GM18870 (cell line): ENCODE results near the gene OSGIN1.

Source experiments
- ATAC-seq: cut with Tn5 transposase; IDR thresholded peaks from one replicate; pipeline ENCODE4 v1.9.1; 2021; ENCODE audit warnings: moderate library complexity; ENCODE audit not compliant: unreplicated experiment

The OSGIN1 gene

GRCh38 chr16:83969771-83970429 lies 16.9 kb downstream of the OSGIN1 start:
- no peak for ATAC-seq

GRCh38 chr16:83970430-83970815 lies 17.4 kb downstream of the OSGIN1 start:
- no peak for ATAC-seq

GRCh38 chr16:83971165-83972130 lies 18.4 kb downstream of the OSGIN1 start:
- no peak for ATAC-seq

- no peak for ATAC-seq
These were observed 19.4 kb downstream of the OSGIN1 start for GRCh38 chr16:83972256-83973008.

GRCh38 chr16:83973077-83973476 lies 20.0 kb downstream of the OSGIN1 start:
- no peak for ATAC-seq

- ATAC-seq = no peak
These were observed 20.7 kb downstream of the OSGIN1 start for GRCh38 chr16:83973581-83974385.

- ATAC-seq = no peak
These were observed 21.4 kb downstream of the OSGIN1 start for GRCh38 chr16:83974475-83974874.

GRCh38 chr16:83975590-83976260 lies 22.7 kb downstream of the OSGIN1 start:
- no peak for ATAC-seq

- no peak for ATAC-seq
These were observed 24.2 kb downstream of the OSGIN1 start for GRCh38 chr16:83977056-83977815.

- ATAC-seq = no peak
These were observed 25.4 kb downstream of the OSGIN1 start for GRCh38 chr16:83978401-83978904.

- ATAC-seq = no peak
These were observed 26.4 kb downstream of the OSGIN1 start for GRCh38 chr16:83979441-83979840.

- no peak for ATAC-seq
These were observed 27.8 kb downstream of the OSGIN1 start for GRCh38 chr16:83980794-83981193.

- no peak for ATAC-seq
These were observed 28.8 kb downstream of the OSGIN1 start for GRCh38 chr16:83981799-83982198.

- no peak for ATAC-seq
These were observed 30.5 kb downstream of the OSGIN1 start for GRCh38 chr16:83983491-83983890.

GRCh38 chr16:83989300-83989699 lies 36.3 kb downstream of the OSGIN1 start:
- ATAC-seq = no peak

GRCh38 chr16:83990492-83990891 lies 37.5 kb downstream of the OSGIN1 start:
- no peak for ATAC-seq

GRCh38 chr16:83992624-83993023 lies 39.6 kb downstream of the OSGIN1 start:
- ATAC-seq = no peak

- no peak for ATAC-seq
These were observed 41.0 kb downstream of the OSGIN1 start for GRCh38 chr16:83994087-83994486.

- ATAC-seq = no peak
These were observed 41.7 kb downstream of the OSGIN1 start for GRCh38 chr16:83994703-83995102.
